HCT116 (cell line): ENCODE measurements around the gene CPA2. TPM values are rescaled to one million over a fixed set of nuclear protein-coding genes. Genes with fewer than 3 reads are reported as not detected.

Experiments used
- ATAC-seq: fragments of 200-7000 bp; cut with Tn5 transposase; 2 replicates; pipeline ENCODE4 v1.9.1; 2020; ENCODE audit warnings: mild to moderate bottlenecking, moderate library complexity
- BruUV-seq: library from RNA; stranded (reverse); fragments of 400-500 nt; replicated peaks from 2 replicates; lab custom pipeline; 2021; lab: Mats Ljungman, UMichigan
- CTCF ChIA-PET: fragments of 300-600 bp; sonication (Branson Sonifier 250); formaldehyde crosslinking; loops from one replicate; lab custom pipeline; 2021; ENCODE audit warnings: antibody characterized with exemption; lab: Charles Lee
- POLR2A ChIA-PET: fragments of 300-600, 350-600 bp; sonication (Branson Sonifier 250); formaldehyde crosslinking; loops from one replicate; lab custom pipeline; 2021; ENCODE audit warnings: antibody characterized with exemption; lab: Charles Lee
- RAD21 ChIA-PET, 2 experiments: fragments of 300-600 bp; sonication (Branson Sonifier 250); formaldehyde crosslinking; loops; one replicate each; lab custom pipeline; 2023; ENCODE audit warnings: low total read pairs in 2 of 2; ENCODE audit not compliant: uncharacterized antibody in 2 of 2, unreplicated experiment in 2 of 2, low non-redundant PET in 1 of 2; lab: Charles Lee
- DNase-seq: peaks from one replicate; pipeline ENCODE4 v3.0.0-alpha.2; 2010; ENCODE audit warnings: low read depth, low spot score
- H2AFZ ChIP-seq: fragments of 200-600 bp; shearing (Covaris generic), sonication (generic); 2 replicates; pipeline ENCODE4 v1.6.1; 2017; ENCODE audit warnings: low read depth, mixed run types, mixed read lengths, antibody characterized with exemption, low read length; ENCODE audit not compliant: poor library complexity, severe bottlenecking
- H3K27ac ChIP-seq: 2 replicates; pipeline ENCODE4 v1.5.1; 2012; ENCODE audit warnings: low read depth, low read length
- H3K27me3 ChIP-seq: fragments of 200-600 bp; sonication (generic); 2 replicates; pipeline ENCODE4 v1.6.1; 2016; ENCODE audit warnings: mixed run types, low read length, mixed read lengths; ENCODE audit not compliant: insufficient read depth
- H3K36me3 ChIP-seq, 2 experiments: fragments of 200-500 bp in 1 of 2; fragments of 200-600 bp in 1 of 2; sonication (Bioruptor generic) in 1 of 2; sonication (generic) in 1 of 2; 2 replicates each; pipeline versions ENCODE4 v1.5.1 to v1.6.1; 2014 to 2016; ENCODE audit warnings: low read length in 2 of 2, inconsistent platforms in 1 of 2, mixed read lengths in 1 of 2, mixed run types in 1 of 2; ENCODE audit not compliant: insufficient read depth in 2 of 2, control insufficient read depth in 1 of 2
- H3K4me1 ChIP-seq, 2 experiments: fragments of 200-600 bp in 1 of 2; sonication (generic) in 1 of 2; 2 replicates each; pipeline versions ENCODE4 v1.5.1 to v1.6.1; 2012 to 2017; ENCODE audit warnings: low read length in 2 of 2, inconsistent platforms in 1 of 2, mild to moderate bottlenecking in 1 of 2, mixed read lengths in 1 of 2, mixed run types in 1 of 2, moderate library complexity in 1 of 2; ENCODE audit not compliant: insufficient read depth in 2 of 2, control insufficient read depth in 1 of 2
- H3K4me2 ChIP-seq: fragments of 200-600 bp; sonication (generic); 2 replicates; pipeline ENCODE4 v1.6.1; 2017; ENCODE audit warnings: mixed run types, low read length, mixed read lengths
- H3K4me3 ChIP-seq, 2 experiments: fragments of 200-600 bp in 1 of 2; sonication (generic) in 1 of 2; replicated peaks in 1 of 2; 2 replicates each; pipeline ENCODE4 v1.5.1; 2011 to 2016; ENCODE audit warnings: low read length in 2 of 2, control low read depth in 1 of 2, low read depth in 1 of 2, mild to moderate bottlenecking in 1 of 2, mixed read lengths in 1 of 2, mixed run types in 1 of 2
- H3K79me2 ChIP-seq: fragments of 200-600 bp; sonication (generic); 2 replicates; pipeline ENCODE4 v1.6.1; 2017; ENCODE audit warnings: mild to moderate bottlenecking, mixed run types, low read length, moderate library complexity, mixed read lengths; ENCODE audit not compliant: insufficient read depth
- H3K9ac ChIP-seq: fragments of 200-600 bp; sonication (generic); 2 replicates; pipeline ENCODE4 v1.6.1; 2016; ENCODE audit warnings: low read length, mixed read lengths
- H3K9me2 ChIP-seq: fragments of 200-600 bp; sonication (generic), shearing (Covaris generic); 2 replicates; pipeline ENCODE4 v1.6.1; 2017; ENCODE audit warnings: mixed run types, mild to moderate bottlenecking, moderate library complexity; ENCODE audit not compliant: insufficient read depth
- H3K9me3 ChIP-seq, 2 experiments: fragments of 200-500 bp in 1 of 2; fragments of 200-600 bp in 1 of 2; sonication (Bioruptor generic) in 1 of 2; sonication (generic) in 1 of 2; 2 replicates each; pipeline ENCODE4 v1.6.1; 2014 to 2017; ENCODE audit warnings: low read length in 2 of 2, mixed read lengths in 2 of 2, inconsistent platforms in 1 of 2, low read depth in 1 of 2, mild to moderate bottlenecking in 1 of 2, mixed run types in 1 of 2, moderate library complexity in 1 of 2; ENCODE audit not compliant: control insufficient read depth in 1 of 2, insufficient read depth in 1 of 2
- H4K20me1 ChIP-seq: fragments of 200-600 bp; sonication (generic), shearing (Covaris generic); 2 replicates; pipeline ENCODE4 v1.6.1; 2017; ENCODE audit warnings: mixed run types, mild to moderate bottlenecking, moderate library complexity; ENCODE audit not compliant: insufficient read depth
- ATF3 ChIP-seq: IDR thresholded peaks from 2 replicates; pipeline ENCODE4 v1.6.1; 2012
- CBX3 ChIP-seq: IDR thresholded peaks from 2 replicates; pipeline ENCODE4 v1.6.1; 2012; ENCODE audit warnings: low read depth
- CEBPB ChIP-seq: IDR thresholded peaks from 2 replicates; pipeline ENCODE4 v1.6.1; 2012; ENCODE audit warnings: low read depth
- EZH2phosphoT487 ChIP-seq: fragments of 200-600 bp; IDR thresholded peaks from 2 replicates; pipeline ENCODE4 v1.6.1; 2018; ENCODE audit warnings: antibody characterized with exemption, borderline replicate concordance
- FOSL1 ChIP-seq: IDR thresholded peaks from 2 replicates; pipeline ENCODE4 v1.6.1; 2012; ENCODE audit warnings: low read depth
- JUND ChIP-seq: IDR thresholded peaks from 2 replicates; pipeline ENCODE4 v1.6.1; 2012
- REST ChIP-seq: IDR thresholded peaks from 2 replicates; pipeline ENCODE4 v1.6.1; 2012; ENCODE audit warnings: low read depth
- SP1 ChIP-seq: IDR thresholded peaks from 2 replicates; pipeline ENCODE4 v1.6.1; 2012; ENCODE audit warnings: low read depth
- YY1 ChIP-seq: IDR thresholded peaks from 2 replicates; pipeline ENCODE4 v1.6.1; 2011; ENCODE audit warnings: low read length, low read depth, moderate library complexity, mild to moderate bottlenecking; ENCODE audit not compliant: insufficient replicate concordance; ENCODE audit errors: extremely low read depth
- ZBTB33 ChIP-seq: IDR thresholded peaks from 2 replicates; pipeline ENCODE4 v1.6.1; 2011; ENCODE audit warnings: mild to moderate bottlenecking, low read length, moderate library complexity; ENCODE audit not compliant: insufficient replicate concordance; ENCODE audit errors: extremely low read depth
- ZFX ChIP-seq: fragments of 450-650 bp; IDR thresholded peaks from 2 replicates; pipeline ENCODE4 v1.6.1; 2017
- ZNF274 ChIP-seq: fragments of 200-500 bp; sonication (Bioruptor generic); IDR thresholded peaks from 2 replicates; pipeline ENCODE4 v1.6.1; 2014; ENCODE audit warnings: mild to moderate bottlenecking, low read depth, low read length, inconsistent platforms
- intact Hi-C: fragments of 100-400 bp; cut with micrococcal nuclease; formaldehyde crosslinking; loops from 2 replicates; pipeline ENCODE4 v1.10.0; 2022
- total RNA-seq: library from RNA; stranded (reverse); gene quantifications from one replicate; pipeline ENCODE4 v1.2.1, GENCODE V29; 2021; ENCODE audit not compliant: unreplicated experiment

CPA2 gene
- total RNA-seq, 1 experiment from 2014 or later: 1.5 TPM

- H3K27me3 ChIP-seq: no peaks in the 10 kb centered on the region
- H3K9ac ChIP-seq: no peak overlapping the region
- intact Hi-C loops: loop anchor here (10.0 kb wide), 1 partner anchor 210 kb away; no protein-coding TSS in a partner anchor
- H3K9me2 ChIP-seq: no peaks in the 10 kb centered on the region
- BruUV-seq: no TSS peak
- RAD21 ChIA-PET: no interaction called here
- TF ChIP-seq ZBTB33 (no peak), FOSL1 (no peak), CEBPB (no peak), YY1 (no peak), ZFX (no peak), ATF3 (no peak)
- TF ChIP-seq, all 23 proteins: peak for 0
- Histone ChIP-seq H3K4me2 (no peak overlapping the region), H3K27ac (no peak overlapping the region), H3K4me3 (no peak overlapping the region), H3K36me3 (no peaks in the 10 kb centered on the region), H3K4me1 (peaks cover 0 to 3% of the 10 kb centered on the region in 2 experiments; a peak in 1 of 4 replicates), H4K20me1 (no peaks in the 10 kb centered on the region), H3K79me2 (no peaks in the 10 kb centered on the region), H3K9me3 (no peaks in the 10 kb centered on the region), H2AFZ (no peak overlapping the region)
- ATAC-seq (no peak), DNase-seq (no peak)
- ChIA-PET POLR2A (no interaction called here), CTCF (no interaction called here)
Observed at GRCh38 chr7:130274983-130275591, 8.4 kb downstream of the CPA2 start.

GRCh38 chr7:130275826-130276297, 9.2 kb downstream of the CPA2 start:
- H3K79me2 ChIP-seq: no peaks in the 10 kb centered on the region
- BruUV-seq: no TSS peak
- peaks cover 0 to 4% of the 10 kb centered on the region in 2 experiments; a peak in 1 of 4 replicates for H3K4me1 ChIP-seq
- no peak overlapping the region for H3K9ac ChIP-seq
- CTCF ChIA-PET: no interaction called here
- no peaks in the 10 kb centered on the region for H4K20me1 ChIP-seq
- TF ChIP-seq ZNF274: no peak
- no peak for TF ChIP-seq JUND
- no peak for TF ChIP-seq CBX3
- TF ChIP-seq SP1: no peak
- no peak for TF ChIP-seq EZH2phosphoT487
- TF ChIP-seq REST: no peak
- H3K4me2 ChIP-seq: no peak overlapping the region
- ATAC-seq: no peak
- DNase-seq: no peak
- H3K4me3 ChIP-seq: no peak overlapping the region
- H3K27ac ChIP-seq: no peak overlapping the region
- intact Hi-C loops: loop anchor here (10.0 kb wide), 1 partner anchor 209 kb away; no protein-coding TSS in a partner anchor
- RAD21 ChIA-PET: no interaction called here
- POLR2A ChIA-PET: no interaction called here
- H3K27me3 ChIP-seq: no peaks in the 10 kb centered on the region
- H3K36me3 ChIP-seq: no peaks in the 10 kb centered on the region
- H2AFZ ChIP-seq: no peak overlapping the region
- H3K9me3 ChIP-seq: no peaks in the 10 kb centered on the region
- no peaks in the 10 kb centered on the region for H3K9me2 ChIP-seq
